Prostate gland (tissue), 2 donors: ENCODE measurements around the gene TTL. TPM values are rescaled to one million over a fixed set of nuclear protein-coding genes. Genes with fewer than 3 reads are reported as not detected.
"Not testable (repeated sequence)": the region's sequence is repeated elsewhere in the genome, so short reads cannot be mapped to it uniquely, and the experiment has no call there.

Experiments used
- DNase-seq: peaks from one replicate; pipeline ENCODE4 v3.0.0-alpha.2; 2019; ENCODE audit warnings: low spot score
- H3K27ac ChIP-seq, 2 donors: fragments of 200-600 bp; sonication (generic); 2 replicates each; pipeline ENCODE4 v1.5.1; 2017 to 2019
- H3K27me3 ChIP-seq: fragments of 200-600 bp; sonication (generic); replicated peaks from 2 replicates; pipeline ENCODE4 v1.5.1; 2019; ENCODE audit not compliant: insufficient read depth
- H3K36me3 ChIP-seq, 2 donors: fragments of 200-600 bp; sonication (generic); 1 replicate in 1 of 2; 2 replicates in 1 of 2; pipeline versions ENCODE4 v1.5.1 to v1.8.1; 2017 to 2019
- H3K4me1 ChIP-seq: fragments of 200-600 bp; sonication (generic); replicated peaks from 2 replicates; pipeline ENCODE4 v1.5.1; 2019
- H3K4me3 ChIP-seq, 2 donors: fragments of 200-600 bp; sonication (generic); 2 replicates each; pipeline ENCODE4 v1.5.1; 2017 to 2019
- H3K9me3 ChIP-seq: fragments of 200-600 bp; sonication (generic); 2 replicates; pipeline ENCODE4 v1.5.1; 2017
- CTCF ChIP-seq, 4 experiments: fragments of 200-600 bp in 2 of 4; fragments of 450-650 bp in 2 of 4; sonication (generic) in 2 of 4; IDR thresholded peaks; 1 replicate in 3 of 4; 2 replicates in 1 of 4; pipeline ENCODE4 v1.5.1; 2016 to 2019; ENCODE audit warnings: antibody characterized with exemption in 4 of 4, mild to moderate bottlenecking in 2 of 4, moderate library complexity in 2 of 4
- POLR2A ChIP-seq: fragments of 450-650 bp; IDR thresholded peaks from one replicate; pipeline ENCODE4 v1.6.1; 2016; ENCODE audit warnings: antibody characterized with exemption, mild to moderate bottlenecking
- POLR2AphosphoS5 ChIP-seq: sonication (generic); formaldehyde crosslinking; IDR thresholded peaks from one replicate; pipeline ENCODE4 v1.6.1; 2017; ENCODE audit warnings: antibody characterized with exemption
- WGBS: methylation state at CpG from one replicate; pipeline ENCODE4 v1.1.5; 2018; 5-methylcytosine and 5-hydroxymethylcytosine counted together
- intact Hi-C: fragments of 100-400 bp; cut with DNase I; formaldehyde crosslinking; loops from one replicate; pipeline ENCODE4 v1.14.2; 2022
- total RNA-seq, 2 donors: library from RNA; depleted of rRNA; stranded (reverse); fragments of >200 nt; gene quantifications; one replicate each; pipeline ENCODE4 v1.1.0, GENCODE V29; 2016

Gene TTL
- total RNA-seq, 2 donors from 2014 or later: 8.2 to 12.0 TPM

GRCh38 chr2:112494828-112495227 lies 12.9 kb downstream of the TTL start:
- WGBS: 68% methylated on average over 5 of the region's 5 CpGs
- no peak overlapping the region for H3K27ac ChIP-seq
- TF ChIP-seq CTCF (IDR thresholded peaks at IDR 0.05) (no peak), POLR2AphosphoS5 (no peak), POLR2A (no peak)
- no peaks in the 10 kb centered on the region for H3K4me1 ChIP-seq
- no peak for DNase-seq
- H3K9me3 ChIP-seq: no peaks in the 10 kb centered on the region
- intact Hi-C loops: no loop called here
- no peaks in the 10 kb centered on the region for H3K27me3 ChIP-seq
- H3K4me3 ChIP-seq: no peak overlapping the region
- peaks cover 0 to 2% of the 10 kb centered on the region in 2 donors for H3K36me3 ChIP-seq

GRCh38 chr2:112495878-112496277 lies 13.9 kb downstream of the TTL start:
- H3K36me3 ChIP-seq, H3K9me3 ChIP-seq, H3K4me3 ChIP-seq, intact Hi-C loops, H3K27me3 ChIP-seq, DNase-seq, H3K27ac ChIP-seq, H3K4me1 ChIP-seq: not testable (repeated sequence)
- 92% methylated on average over 4 of the region's 4 CpGs for WGBS

GRCh38 chr2:112500850-112501484 lies 19.0 kb downstream of the TTL start:
- H3K36me3 ChIP-seq, H3K9me3 ChIP-seq, H3K4me3 ChIP-seq, H3K27ac ChIP-seq, intact Hi-C loops, H3K27me3 ChIP-seq, H3K4me1 ChIP-seq: not testable (repeated sequence)
- peak; percentile 16 for DNase-seq
- 65% methylated on average over 9 of the region's 10 CpGs for WGBS
- peak in 2 of 4 experiments; percentile 14 to 48 for TF ChIP-seq CTCF (IDR thresholded peaks at IDR 0.05)

- H3K27me3 ChIP-seq, H3K4me1 ChIP-seq, H3K9me3 ChIP-seq, H3K36me3 ChIP-seq, H3K27ac ChIP-seq, H3K4me3 ChIP-seq, intact Hi-C loops, DNase-seq: not testable (repeated sequence)
- WGBS: 89% methylated on average over 26 of the region's 32 CpGs
Observed at GRCh38 chr2:112509239-112509998, 27.5 kb downstream of the TTL start.

- DNase-seq: no peak
- 98% methylated on average over 3 of the region's 3 CpGs for WGBS
- intact Hi-C loops: no loop called here
- no peak overlapping the region for H3K4me3 ChIP-seq
- no peaks in the 10 kb centered on the region for H3K27me3 ChIP-seq
- H3K4me1 ChIP-seq: no peaks in the 10 kb centered on the region
- TF ChIP-seq POLR2AphosphoS5 (no peak), POLR2A (no peak), CTCF (IDR thresholded peaks at IDR 0.05) (no peak)
- no peaks in the 10 kb centered on the region for H3K9me3 ChIP-seq
- H3K27ac ChIP-seq: no peak overlapping the region
- H3K36me3 ChIP-seq: no peaks in the 10 kb centered on the region
Observed at GRCh38 chr2:112516801-112517200, 34.8 kb downstream of the TTL start.

- 96% methylated on average over 7 of the region's 7 CpGs for WGBS
- Histone ChIP-seq H3K27ac (no peak overlapping the region), H3K9me3 (no peaks in the 10 kb centered on the region), H3K4me3 (no peak overlapping the region), H3K36me3 (no peaks in the 10 kb centered on the region), H3K4me1 (no peaks in the 10 kb centered on the region), H3K27me3 (no peaks in the 10 kb centered on the region)
- no peak for DNase-seq
- no peak for TF ChIP-seq POLR2AphosphoS5
- no peak for TF ChIP-seq CTCF (IDR thresholded peaks at IDR 0.05)
- TF ChIP-seq POLR2A: no peak
- intact Hi-C loops: no loop called here
Observed at GRCh38 chr2:112518807-112519206, 36.9 kb downstream of the TTL start.
